CD14-positive monocyte (primary cell): ENCODE results near the gene STARD13. TPM values are rescaled to one million over a fixed set of nuclear protein-coding genes. Genes with fewer than 3 reads are reported as not detected.

Experiments
- DNase-seq, 3 donors: peaks; one replicate each; pipeline ENCODE4 v3.0.0-alpha.2; 2011 to 2022
- H2AFZ ChIP-seq: 2 replicates; pipeline ENCODE4 v1.6.0; 2012; ENCODE audit warnings: mild to moderate bottlenecking, low read depth, low read length, inconsistent platforms; ENCODE audit not compliant: insufficient read depth, poor library complexity, severe bottlenecking
- H3K27ac ChIP-seq, 2 donors: 1 replicate in 1 of 2; 2 replicates in 1 of 2; pipeline ENCODE4 v1.5.1; 2012 to 2013; ENCODE audit warnings: low read length in 2 of 2, control low read depth in 1 of 2, inconsistent platforms in 1 of 2, low read depth in 1 of 2, mild to moderate bottlenecking in 1 of 2
- H3K27me3 ChIP-seq, 2 donors: one replicate each; pipeline versions ENCODE4 v1.6.0 to v1.6.1; 2011 to 2013; ENCODE audit warnings: low read length in 2 of 2; ENCODE audit not compliant: control insufficient read depth in 2 of 2, insufficient read depth in 2 of 2
- H3K36me3 ChIP-seq, 2 donors: replicated peaks in 1 of 2; 1 replicate in 1 of 2; 2 replicates in 1 of 2; pipeline versions ENCODE4 v1.5.1 to v1.6.1; 2012 to 2013; ENCODE audit warnings: low read length in 2 of 2, control low read depth in 1 of 2, inconsistent platforms in 1 of 2, mild to moderate bottlenecking in 1 of 2; ENCODE audit not compliant: insufficient read depth in 2 of 2, control insufficient read depth in 1 of 2
- H3K4me1 ChIP-seq, 2 donors: 1 replicate in 1 of 2; 2 replicates in 1 of 2; pipeline versions ENCODE4 v1.5.1 to v1.6.1; 2012 to 2013; ENCODE audit warnings: low read length in 2 of 2, control low read depth in 1 of 2, inconsistent platforms in 1 of 2, mild to moderate bottlenecking in 1 of 2, moderate library complexity in 1 of 2; ENCODE audit not compliant: insufficient read depth in 2 of 2, control insufficient read depth in 1 of 2
- H3K4me2 ChIP-seq: replicated peaks from 2 replicates; pipeline ENCODE3; 2012; ENCODE audit warnings: low read length, moderate library complexity, mild to moderate bottlenecking; ENCODE audit not compliant: poor library complexity, severe bottlenecking; ENCODE audit errors: extremely low read depth
- H3K4me3 ChIP-seq, 3 experiments: fragments of 200-600 bp in 1 of 3; sonication (generic) in 1 of 3; replicated peaks in 1 of 3; 1 replicate in 2 of 3; 2 replicates in 1 of 3; pipeline ENCODE4 v1.5.1; 2011 to 2013; ENCODE audit warnings: low read length in 3 of 3, mild to moderate bottlenecking in 3 of 3, control low read depth in 2 of 3, low read depth in 2 of 3, inconsistent platforms in 1 of 3, moderate library complexity in 1 of 3
- H3K79me2 ChIP-seq: 2 replicates; pipeline ENCODE4 v1.6.0; 2012; ENCODE audit warnings: mild to moderate bottlenecking, control low read depth, inconsistent platforms, low read length, moderate library complexity; ENCODE audit not compliant: insufficient read depth
- H3K9ac ChIP-seq: 2 replicates; pipeline ENCODE4 v1.6.0; 2017; ENCODE audit warnings: low read length, mild to moderate bottlenecking; ENCODE audit not compliant: insufficient read depth, poor library complexity, severe bottlenecking
- H3K9me3 ChIP-seq, 2 donors: replicated peaks in 1 of 2; 1 replicate in 1 of 2; 2 replicates in 1 of 2; pipeline versions ENCODE4 v1.5.1 to v1.6.1; 2012 to 2013; ENCODE audit warnings: low read length in 2 of 2, control low read depth in 1 of 2; ENCODE audit not compliant: control insufficient read depth in 1 of 2, insufficient read depth in 1 of 2
- H4K20me1 ChIP-seq: 2 replicates; pipeline ENCODE4 v1.6.0; 2012; ENCODE audit warnings: mild to moderate bottlenecking, low read length, control low read depth, moderate library complexity; ENCODE audit not compliant: insufficient read depth
- H3K27ac Mint-ChIP-seq, 7 donors: one replicate each; pipeline ENCODE4 v1.8.0; 2020; ENCODE audit warnings: mild to moderate bottlenecking in 7 of 7, mixed read lengths in 7 of 7, moderate library complexity in 6 of 7, inconsistent platforms in 2 of 7
- H3K27me3 Mint-ChIP-seq, 3 donors: one replicate each; pipeline ENCODE4 v1.8.0; 2021 to 2022; ENCODE audit warnings: low read depth in 3 of 3, mild to moderate bottlenecking in 3 of 3, mixed read lengths in 3 of 3, moderate library complexity in 3 of 3, inconsistent platforms in 1 of 3
- H3K36me3 Mint-ChIP-seq, 2 donors: one replicate each; pipeline ENCODE4 v1.8.0; 2020; ENCODE audit warnings: mixed read lengths in 2 of 2, inconsistent platforms in 1 of 2, mild to moderate bottlenecking in 1 of 2
- H3K4me1 Mint-ChIP-seq: one replicate; pipeline ENCODE4 v1.8.0; 2020; ENCODE audit warnings: mild to moderate bottlenecking, mixed read lengths
- H3K4me3 Mint-ChIP-seq, 2 donors: one replicate each; pipeline ENCODE4 v1.8.0; 2020; ENCODE audit warnings: mild to moderate bottlenecking in 2 of 2, mixed read lengths in 2 of 2, moderate library complexity in 1 of 2
- H3K9me3 Mint-ChIP-seq, 7 donors: one replicate each; pipeline ENCODE4 v1.8.0; 2020 to 2022; ENCODE audit warnings: mixed read lengths in 7 of 7, mild to moderate bottlenecking in 6 of 7, moderate library complexity in 6 of 7, inconsistent platforms in 2 of 7
- CTCF ChIP-seq: fragments of 200-600 bp; IDR thresholded peaks from one replicate; pipeline ENCODE4 v1.8.0; 2022; ENCODE audit warnings: antibody characterized with exemption, mild to moderate bottlenecking
- WGBS: methylation state at CpG from one replicate; pipeline ENCODE4 v1.1.5; 2013; ENCODE audit warnings: missing lambda C conversion rate; ENCODE audit not compliant: insufficient coverage; 5-methylcytosine and 5-hydroxymethylcytosine counted together
- intact Hi-C, 2 donors: fragments of 100-400 bp; cut with micrococcal nuclease; formaldehyde crosslinking; loops; one replicate each; pipeline versions ENCODE4 v1.15.0 to v1.15.1; 2023
- polyA plus RNA-seq, 3 donors: library from polyadenylated mRNA; depleted of rRNA in 1 of 3; unstranded in 2 of 3; stranded (reverse) in 1 of 3; fragments of 300-500 nt in 2 of 3; fragments of >200 nt in 1 of 3; fragmentation: Illumina TruSeq in 2 of 3; gene quantifications; 1 replicate in 2 of 3; 2 replicates in 1 of 3; pipeline ENCODE4 v1.2.3, GENCODE V29; 2012 to 2021

STARD13 gene
- polyA plus RNA-seq, 3 donors = 0.37 to 0.69 (median 0.60) TPM

GRCh38 chr13:33080972-33081590 lies 204.5 kb downstream of the STARD13 start:
- no peaks in the 10 kb centered on the region for H3K36me3 Mint-ChIP-seq
- Histone ChIP-seq H3K27me3 (no peaks in the 10 kb centered on the region), H2AFZ (no peak overlapping the region), H3K9me3 (no peaks in the 10 kb centered on the region), H3K36me3 (no peaks in the 10 kb centered on the region), H3K4me1 (no peaks in the 10 kb centered on the region), H3K79me2 (no peaks in the 10 kb centered on the region), H3K9ac (no peak overlapping the region), H3K4me3 (no peak overlapping the region), H3K27ac (no peak overlapping the region), H4K20me1 (no peaks in the 10 kb centered on the region), H3K4me2 (no peak overlapping the region)
- DNase-seq = no peak
- H3K9me3 Mint-ChIP-seq = peaks cover 0 to 2% (median 0%) of the 10 kb centered on the region in 7 donors
- TF ChIP-seq CTCF = no peak
- 100% methylated on average over 2 of the region's 5 CpGs for WGBS
- H3K27ac Mint-ChIP-seq = peak overlapping the region in 1 of 7 donors; percentile 20
- H3K4me1 Mint-ChIP-seq = peaks cover 6% of the 10 kb centered on the region
- H3K27me3 Mint-ChIP-seq = peaks cover 0 to 5% (median 0%) of the 10 kb centered on the region in 3 donors
- no peak overlapping the region for H3K4me3 Mint-ChIP-seq
- intact Hi-C loops = no loop called here

GRCh38 chr13:33079960-33080359 lies 205.6 kb downstream of the STARD13 start:
- H3K27me3 ChIP-seq = no peaks in the 10 kb centered on the region
- Mint-ChIP-seq H3K36me3 (no peaks in the 10 kb centered on the region), H3K4me3 (no peak overlapping the region), H3K9me3 (peaks cover 0 to 2% (median 0%) of the 10 kb centered on the region in 7 donors), H3K4me1 (peaks cover 6% of the 10 kb centered on the region), H3K27ac (peak overlapping the region in 1 of 7 donors; percentile 36), H3K27me3 (peaks cover 0 to 5% (median 0%) of the 10 kb centered on the region in 3 donors)
- WGBS = no CpG with 5 or more reads among the region's 2 CpGs
- H3K9ac ChIP-seq = no peak overlapping the region
- H3K9me3 ChIP-seq = no peaks in the 10 kb centered on the region
- H2AFZ ChIP-seq = no peak overlapping the region
- no peak for TF ChIP-seq CTCF
- no peak overlapping the region for H3K4me3 ChIP-seq
- no peak overlapping the region for H3K4me2 ChIP-seq
- no peaks in the 10 kb centered on the region for H3K36me3 ChIP-seq
- peak in 1 of 3 donors; percentile 8 for DNase-seq
- H4K20me1 ChIP-seq = no peaks in the 10 kb centered on the region
- intact Hi-C loops = no loop called here
- H3K4me1 ChIP-seq = no peaks in the 10 kb centered on the region
- H3K79me2 ChIP-seq = no peaks in the 10 kb centered on the region
- no peak overlapping the region for H3K27ac ChIP-seq
